H1 (cell line): ENCODE results near the gene CCL17. TPM values are rescaled to one million over a fixed set of nuclear protein-coding genes. Genes with fewer than 3 reads are reported as not detected.

Source experiments
- CTCF ChIA-PET: fragments of 300-600 bp; sonication (Branson Sonifier 250); formaldehyde crosslinking; loops from one replicate; lab custom pipeline; 2021; ENCODE audit not compliant: partially characterized antibody; lab: Charles Lee
- POLR2A ChIA-PET: fragments of 300-600 bp; sonication (Branson Sonifier 250); formaldehyde crosslinking; loops from one replicate; lab custom pipeline; 2021; ENCODE audit warnings: inconsistent platforms; ENCODE audit not compliant: partially characterized antibody; lab: Charles Lee
- DNase-seq, 2 experiments: peaks; one replicate each; pipeline versions ENCODE4 v3.0.0 to v3.0.0-alpha.2; 2010 to 2022; ENCODE audit warnings: low spot score in 2 of 2, low read depth in 1 of 2, mixed read lengths in 1 of 2
- FAIRE-seq: peaks from 2 replicates; lab custom pipeline; 2011; peaks lifted over from hg19 to GRCh38; lab: Jason Lieb, UNC
- H2AFZ ChIP-seq: 2 replicates; pipeline ENCODE4 v1.8.1; 2012; ENCODE audit warnings: low read length, inconsistent platforms
- H2AK5ac ChIP-seq: 2 replicates; pipeline ENCODE4 v1.6.1; 2013; ENCODE audit warnings: low read depth, low read length
- H2BK120ac ChIP-seq: replicated peaks from 2 replicates; pipeline ENCODE3; 2013; ENCODE audit warnings: low read depth, low read length, inconsistent platforms
- H2BK12ac ChIP-seq: 2 replicates; pipeline ENCODE4 v1.6.1; 2013; ENCODE audit warnings: low read depth, low read length
- H2BK15ac ChIP-seq: 2 replicates; pipeline ENCODE4 v1.6.1; 2013; ENCODE audit warnings: low read length
- H2BK20ac ChIP-seq: 2 replicates; pipeline ENCODE4 v1.6.1; 2013; ENCODE audit warnings: low read length
- H2BK5ac ChIP-seq: 2 replicates; pipeline ENCODE4 v1.6.1; 2013; ENCODE audit warnings: low read depth, low read length
- H3K14ac ChIP-seq: 2 replicates; pipeline ENCODE4 v1.6.1; 2013; ENCODE audit warnings: inconsistent platforms; ENCODE audit not compliant: insufficient read length
- H3K18ac ChIP-seq: 2 replicates; pipeline ENCODE4 v1.6.1; 2013; ENCODE audit warnings: low read length; ENCODE audit errors: extremely low read depth
- H3K23ac ChIP-seq: 2 replicates; pipeline ENCODE4 v1.6.1; 2013; ENCODE audit warnings: inconsistent platforms; ENCODE audit not compliant: insufficient read length
- H3K23me2 ChIP-seq: 2 replicates; pipeline ENCODE4 v1.6.1; 2013; ENCODE audit warnings: low read depth, low read length
- H3K27ac ChIP-seq: 2 replicates; pipeline ENCODE4 v1.6.1; 2011; ENCODE audit warnings: low read depth, low read length, inconsistent platforms
- H3K27me3 ChIP-seq, 4 experiments: replicated peaks in 1 of 4; 1 replicate in 1 of 4; 2 replicates in 3 of 4; pipeline versions ENCODE4 v1.6.1 to v1.8.1; 2011 to 2013; ENCODE audit warnings: low read length in 3 of 4, mild to moderate bottlenecking in 3 of 4, inconsistent platforms in 2 of 4, mixed read lengths in 2 of 4, moderate library complexity in 1 of 4; ENCODE audit not compliant: control insufficient read depth in 3 of 4, insufficient read depth in 3 of 4; ENCODE audit errors: extremely low read depth in 1 of 4
- H3K36me3 ChIP-seq, 4 experiments: 2 replicates each; pipeline versions ENCODE4 v1.6.1 to v1.8.1; 2011 to 2013; ENCODE audit warnings: mild to moderate bottlenecking in 4 of 4, low read length in 3 of 4, moderate library complexity in 2 of 4, control low read depth in 1 of 4, inconsistent platforms in 1 of 4; ENCODE audit not compliant: insufficient read depth in 4 of 4, control insufficient read depth in 2 of 4
- H3K4ac ChIP-seq: replicated peaks from 2 replicates; pipeline ENCODE3; 2013; ENCODE audit warnings: low read length, low read depth, mixed read lengths, inconsistent platforms; ENCODE audit not compliant: insufficient read length
- H3K4me1 ChIP-seq, 4 experiments: replicated peaks in 1 of 4; 1 replicate in 1 of 4; 2 replicates in 3 of 4; pipeline versions ENCODE4 v1.6.1 to v1.8.1; 2011 to 2013; ENCODE audit warnings: low read length in 3 of 4, inconsistent platforms in 2 of 4, mixed read lengths in 1 of 4; ENCODE audit not compliant: insufficient read depth in 4 of 4, control insufficient read depth in 3 of 4
- H3K4me2 ChIP-seq, 2 experiments: 2 replicates each; pipeline versions ENCODE4 v1.6.1 to v1.8.1; 2011 to 2013; ENCODE audit warnings: low read depth in 2 of 2, low read length in 2 of 2, control low read depth in 1 of 2, inconsistent platforms in 1 of 2, mild to moderate bottlenecking in 1 of 2; ENCODE audit not compliant: insufficient read depth in 1 of 2
- H3K4me3 ChIP-seq, 4 experiments: fragments of 200-600, 300-600 bp in 1 of 4; sonication (generic), shearing (Covaris generic), sonication (Bioruptor Twin) in 1 of 4; 2 replicates each; pipeline versions ENCODE4 v1.5.1 to v1.8.1; 2011 to 2016; ENCODE audit warnings: low read length in 4 of 4, low read depth in 3 of 4, control low read depth in 2 of 4, inconsistent platforms in 2 of 4, mild to moderate bottlenecking in 2 of 4, mixed read lengths in 1 of 4, moderate library complexity in 1 of 4; ENCODE audit not compliant: insufficient read depth in 2 of 4; ENCODE audit errors: extremely low read depth in 1 of 4
- H3K56ac ChIP-seq: replicated peaks from 2 replicates; pipeline ENCODE3; 2013; ENCODE audit warnings: low read depth, mild to moderate bottlenecking, mixed read lengths, low read length, inconsistent platforms; ENCODE audit not compliant: insufficient read length
- H3K79me1 ChIP-seq: 2 replicates; pipeline ENCODE4 v1.6.1; 2013; ENCODE audit warnings: low read depth, low read length, control low read depth
- H3K79me2 ChIP-seq, 2 experiments: 2 replicates each; pipeline versions ENCODE4 v1.6.1 to v1.8.1; 2012 to 2013; ENCODE audit warnings: low read length in 2 of 2, mild to moderate bottlenecking in 2 of 2, inconsistent platforms in 1 of 2; ENCODE audit not compliant: insufficient read depth in 2 of 2, control insufficient read depth in 1 of 2
- H3K9ac ChIP-seq, 4 experiments: replicated peaks in 1 of 4; 1 replicate in 1 of 4; 2 replicates in 3 of 4; pipeline versions ENCODE4 v1.6.1 to v1.8.1; 2011 to 2013; ENCODE audit warnings: low read depth in 3 of 4, low read length in 3 of 4, control low read depth in 2 of 4, mild to moderate bottlenecking in 2 of 4, moderate library complexity in 2 of 4, inconsistent platforms in 1 of 4; ENCODE audit errors: extremely low read depth in 1 of 4
- H3K9me3 ChIP-seq, 2 experiments: 2 replicates each; pipeline versions ENCODE4 v1.6.1 to v1.8.1; 2012 to 2013; ENCODE audit warnings: mild to moderate bottlenecking in 2 of 2, moderate library complexity in 2 of 2, control low read depth in 1 of 2, inconsistent platforms in 1 of 2, low read depth in 1 of 2, low read length in 1 of 2, mixed read lengths in 1 of 2; ENCODE audit not compliant: insufficient read depth in 2 of 2
- H4K20me1 ChIP-seq, 2 experiments: replicated peaks in 1 of 2; 2 replicates each; pipeline versions ENCODE3 to v1.8.1; 2011 to 2013; ENCODE audit warnings: inconsistent platforms in 2 of 2, low read length in 2 of 2, mild to moderate bottlenecking in 1 of 2; ENCODE audit not compliant: insufficient read depth in 2 of 2, control insufficient read depth in 1 of 2
- H4K5ac ChIP-seq: 2 replicates; pipeline ENCODE4 v1.6.1; 2013; ENCODE audit warnings: low read length, low read depth, mixed read lengths, inconsistent platforms; ENCODE audit not compliant: insufficient read length
- H4K8ac ChIP-seq: 2 replicates; pipeline ENCODE4 v1.8.0; 2013; ENCODE audit warnings: mild to moderate bottlenecking, moderate library complexity, low read length, inconsistent platforms; ENCODE audit not compliant: insufficient read depth; ENCODE audit errors: extremely low read depth
- H4K91ac ChIP-seq: replicated peaks from 2 replicates; pipeline ENCODE3; 2013; ENCODE audit warnings: low read length, mixed read lengths, inconsistent platforms; ENCODE audit not compliant: insufficient read length
- BACH1 ChIP-seq: IDR thresholded peaks from 2 replicates; pipeline ENCODE4 v1.6.1; 2012; ENCODE audit warnings: low read length, improper control_type of control experiment
- BCL11A ChIP-seq, 2 experiments: IDR thresholded peaks; one replicate each; pipeline ENCODE4 v1.6.1; 2011; ENCODE audit warnings: low read depth in 2 of 2, low read length in 2 of 2, mild to moderate bottlenecking in 2 of 2
- EZH2 ChIP-seq: fragments of 200-600 bp; sonication (generic); IDR thresholded peaks from 2 replicates; pipeline ENCODE4 v1.7.1; 2012; ENCODE audit warnings: low read depth, mild to moderate bottlenecking, moderate library complexity, low read length, inconsistent platforms; ENCODE audit not compliant: severe bottlenecking
- FOSL1 ChIP-seq: IDR thresholded peaks from 2 replicates; pipeline ENCODE4 v1.6.1; 2011; ENCODE audit warnings: mild to moderate bottlenecking, low read depth, low read length, moderate library complexity; ENCODE audit not compliant: insufficient read depth
- JUN ChIP-seq: IDR thresholded peaks from 2 replicates; pipeline ENCODE4 v1.6.1; 2011; ENCODE audit warnings: low read depth, mild to moderate bottlenecking, improper control_type of control experiment, low read length
- JUND ChIP-seq: IDR thresholded peaks from 2 replicates; pipeline ENCODE4 v1.6.1; 2011; ENCODE audit warnings: mild to moderate bottlenecking, improper control_type of control experiment, low read length
- NANOG ChIP-seq: IDR thresholded peaks from 2 replicates; pipeline ENCODE4 v1.6.1; 2011; ENCODE audit warnings: low read length, low read depth, mild to moderate bottlenecking, inconsistent platforms; ENCODE audit not compliant: insufficient read depth, poor library complexity, severe bottlenecking
- PHF8 ChIP-seq: fragments of 200-600 bp; sonication (generic); conservative IDR thresholded peaks from 2 replicates; pipeline ENCODE4 v1.7.1; 2012; ENCODE audit warnings: low read depth, mild to moderate bottlenecking, inconsistent platforms, low read length, moderate library complexity
- RNF2 ChIP-seq: fragments of 200-900, 300-1000 bp; sonication (generic); IDR thresholded peaks from 2 replicates; pipeline ENCODE4 v1.7.1; 2016; ENCODE audit warnings: borderline replicate concordance, low read depth, mild to moderate bottlenecking, antibody characterized with exemption, low read length; ENCODE audit not compliant: poor library complexity, severe bottlenecking; ENCODE audit errors: missing control alignments
- SP1 ChIP-seq: IDR thresholded peaks from 2 replicates; pipeline ENCODE4 v1.6.1; 2011; ENCODE audit warnings: low read depth, low read length
- SP4 ChIP-seq: IDR thresholded peaks from 2 replicates; pipeline ENCODE4 v1.6.1; 2012; ENCODE audit warnings: low read length, inconsistent platforms
- TEAD4 ChIP-seq: IDR thresholded peaks from 2 replicates; pipeline ENCODE4 v1.6.1; 2012; ENCODE audit warnings: low read depth, low read length, inconsistent platforms, mixed read lengths
- ZNF274 ChIP-seq: IDR thresholded peaks from 2 replicates; pipeline ENCODE4 v1.7.0; 2012; ENCODE audit warnings: low read length, borderline replicate concordance; ENCODE audit errors: extremely low read depth
- WGBS, 2 experiments: shearing (Covaris generic) in 1 of 2; methylation state at CpG; one replicate each; pipeline versions ENCODE4 v1.1.6 to v1.1.7; 2013 to 2015; ENCODE audit warnings: low lambda C conversion rate in 2 of 2, mixed read lengths in 2 of 2, inconsistent platforms in 1 of 2, low coverage in 1 of 2, missing lambda C conversion rate in 1 of 2; ENCODE audit not compliant: insufficient replicate concordance in 2 of 2, insufficient coverage in 1 of 2, insufficient read length in 1 of 2; ENCODE audit errors: extremely low coverage in 1 of 2, missing lambda C conversion rate in 1 of 2; 5-methylcytosine and 5-hydroxymethylcytosine counted together
- polyA plus RNA-seq, 7 experiments: library from polyadenylated mRNA; depleted of rRNA in 3 of 7; stranded (reverse) in 5 of 7; unstranded in 2 of 7; fragments of >200 nt in 5 of 7; fragments of 200-250 nt in 2 of 7; gene quantifications; 1 replicate in 5 of 7; 2 replicates in 1 of 7; 4 replicates in 1 of 7; pipeline versions ENCODE4 v1.2.1 to v1.2.3, GENCODE V29; 2011 to 2013; ENCODE audit warnings: missing spikeins in 2 of 7, mixed read lengths in 2 of 7
- total RNA-seq: library from RNA; stranded (reverse); fragmentation: NEBNext Ultra II Directional; extraction: Animal tissue kit (Norgen Biotek cat#: 25700); gene quantifications from 2 replicates; pipeline ENCODE4 v1.2.1, GENCODE V29; 2021

The CCL17 gene
- total and polyA plus RNA-seq, 2 of the 8 experiments (the other 6 are each of a cell fraction or from before 2014, with no cell fraction given), result not detected

DNA sequence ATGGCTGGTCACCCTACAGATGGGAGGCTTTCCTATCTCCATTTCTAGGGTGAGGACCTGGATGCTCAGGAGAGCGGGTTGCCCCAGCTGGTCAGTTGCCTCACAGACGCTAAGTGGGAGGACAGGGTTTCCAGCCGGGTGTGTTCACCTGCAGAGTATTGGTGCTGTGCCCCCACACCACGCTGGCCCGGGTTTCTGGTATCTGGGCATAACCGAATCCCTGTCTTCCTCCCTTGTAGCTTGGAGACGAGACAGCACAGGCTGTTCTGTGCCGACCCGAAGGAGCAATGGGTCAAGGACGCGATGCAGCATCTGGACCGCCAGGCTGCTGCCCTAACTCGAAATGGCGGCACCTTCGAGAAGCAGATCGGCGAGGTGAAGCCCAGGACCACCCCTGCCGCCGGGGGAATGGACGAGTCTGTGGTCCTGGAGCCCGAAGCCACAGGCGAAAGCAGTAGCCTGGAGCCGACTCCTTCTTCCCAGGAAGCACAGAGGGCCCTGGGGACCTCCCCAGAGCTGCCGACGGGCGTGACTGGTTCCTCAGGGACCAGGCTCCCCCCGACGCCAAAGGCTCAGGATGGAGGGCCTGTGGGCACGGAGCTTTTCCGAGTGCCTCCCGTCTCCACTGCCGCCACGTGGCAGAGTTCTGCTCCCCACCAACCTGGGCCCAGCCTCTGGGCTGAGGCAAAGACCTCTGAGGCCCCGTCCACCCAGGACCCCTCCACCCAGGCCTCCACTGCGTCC, 22.6 kb upstream of the CCL17 start:
- no peaks in the 10 kb centered on the region for H3K79me2 ChIP-seq
- no peak overlapping the region for H3K27ac ChIP-seq
- no peak overlapping the region for H3K56ac ChIP-seq
- H3K9me3 ChIP-seq, result no peaks in the 10 kb centered on the region
- H4K91ac ChIP-seq, result no peak overlapping the region
- no peak for DNase-seq
- no peak overlapping the region for H3K4me3 ChIP-seq
- H4K8ac ChIP-seq, result no peak overlapping the region
- no peak overlapping the region for H2AFZ ChIP-seq
- no peaks in the 10 kb centered on the region for H3K27me3 ChIP-seq
- no peak for FAIRE-seq
- no peak overlapping the region for H3K9ac ChIP-seq
- no peak overlapping the region for H2BK12ac ChIP-seq
- H4K5ac ChIP-seq, result no peak overlapping the region
- no peak overlapping the region for H3K23ac ChIP-seq
- H3K18ac ChIP-seq, result no peak overlapping the region
- 95% methylated on average over 22 of the region's 35 CpGs; no CpG with 5 or more reads in 1 of the 2 experiments for WGBS, 2 experiments
- no peak overlapping the region for H2AK5ac ChIP-seq
- no peaks in the 10 kb centered on the region for H3K79me1 ChIP-seq
- CTCF ChIA-PET, result interaction anchor here (0.8 to 3.7 kb wide), 6 partner anchors 9 to 65 kb away, joined by 3 to 32 read pairs (median 3); no protein-coding TSS in a partner anchor
- POLR2A ChIA-PET, result interaction anchor here (0.6 to 1.2 kb wide), 2 partner anchors 35 to 90 kb away, joined by 3 read pairs; no protein-coding TSS in a partner anchor
- peaks cover 0 to 2% (median 1%) of the 10 kb centered on the region in 4 experiments; a peak in 1 of 7 replicates for H3K4me1 ChIP-seq
- no peak overlapping the region for H2BK15ac ChIP-seq
- no peaks in the 10 kb centered on the region for H3K36me3 ChIP-seq
- H2BK5ac ChIP-seq, result no peak overlapping the region
- no peaks in the 10 kb centered on the region for H3K23me2 ChIP-seq
- H2BK20ac ChIP-seq, result no peak overlapping the region
- no peak overlapping the region for H3K4ac ChIP-seq
- no peak overlapping the region for H3K4me2 ChIP-seq
- no peak overlapping the region for H3K14ac ChIP-seq
- no peaks in the 10 kb centered on the region for H4K20me1 ChIP-seq
- H2BK120ac ChIP-seq, result no peak overlapping the region
- TF ChIP-seq JUN, result no peak
- no peak for TF ChIP-seq BCL11A (IDR thresholded peaks at IDR 0.05; ENCODE audit: low read depth in 2 of 2, low read length in 2 of 2)
- TF ChIP-seq SP1, result no peak
- no peak for TF ChIP-seq RNF2
- no peak for TF ChIP-seq NANOG
- no peak for TF ChIP-seq PHF8
- no peak for TF ChIP-seq JUND
- no peak for TF ChIP-seq FOSL1
- TF ChIP-seq EZH2, result no peak
- TF ChIP-seq SP4, result no peak
- TF ChIP-seq ZNF274, result no peak
- no peak for TF ChIP-seq TEAD4
- TF ChIP-seq BACH1, result no peak
